ENCODE data around the gene ETHE1.

ETHE1 gene

GRCh38 chr19:43490759-43491158, 36.2 kb downstream of the ETHE1 start:
- DNase-seq (ENCODE audit: low read depth in 2 of 2): no peak

- DNase-seq (ENCODE audit: low read depth in 2 of 2): no peak
Measured at GRCh38 chr19:43489979-43490599, 36.9 kb downstream of the ETHE1 start.

GRCh38 chr19:43489310-43489709, 37.7 kb downstream of the ETHE1 start:
- no peak for DNase-seq (ENCODE audit: low read depth in 2 of 2)

GRCh38 chr19:43488179-43488578, 38.8 kb downstream of the ETHE1 start:
- no peak for DNase-seq (ENCODE audit: low read depth in 2 of 2)

- DNase-seq (ENCODE audit: low read depth in 2 of 2): no peak
Measured at GRCh38 chr19:43486412-43486811, 40.6 kb downstream of the ETHE1 start.

- no peak for DNase-seq (ENCODE audit: low read depth in 2 of 2)
Measured at GRCh38 chr19:43485951-43486350, 41.0 kb downstream of the ETHE1 start.

- no peak for DNase-seq (ENCODE audit: low read depth in 2 of 2)
Measured at GRCh38 chr19:43483281-43483680, 43.7 kb downstream of the ETHE1 start.

GRCh38 chr19:43482193-43482592, 44.8 kb downstream of the ETHE1 start:
- DNase-seq (ENCODE audit: low read depth in 2 of 2): no peak

GRCh38 chr19:43481701-43482100, 45.3 kb downstream of the ETHE1 start:
- no peak for DNase-seq (ENCODE audit: low read depth in 2 of 2)

GRCh38 chr19:43480574-43480973, 46.4 kb downstream of the ETHE1 start:
- DNase-seq (ENCODE audit: low read depth in 2 of 2): no peak

- DNase-seq (ENCODE audit: low read depth in 2 of 2): no peak
Measured at GRCh38 chr19:43479961-43480561, 46.9 kb downstream of the ETHE1 start.

GRCh38 chr19:43479226-43479625, 47.8 kb downstream of the ETHE1 start:
- DNase-seq (ENCODE audit: low read depth in 2 of 2): no peak

- DNase-seq (ENCODE audit: low read depth in 2 of 2): no peak
Measured at GRCh38 chr19:43478323-43478722, 48.7 kb downstream of the ETHE1 start.

GRCh38 chr19:43476606-43477005, 50.4 kb downstream of the ETHE1 start:
- no peak for DNase-seq (ENCODE audit: low read depth in 2 of 2)

GRCh38 chr19:43474986-43475705, 51.9 kb downstream of the ETHE1 start:
- DNase-seq (ENCODE audit: low read depth in 2 of 2): peak; percentile 86 to 95

- no peak for DNase-seq (ENCODE audit: low read depth in 2 of 2)
Measured at GRCh38 chr19:43474487-43474886, 52.5 kb downstream of the ETHE1 start.

- no peak for DNase-seq (ENCODE audit: low read depth in 2 of 2)
Measured at GRCh38 chr19:43471091-43471490, 55.9 kb downstream of the ETHE1 start.

GRCh38 chr19:43470288-43470687, 56.7 kb downstream of the ETHE1 start:
- peak; percentile 55 to 60 for DNase-seq (ENCODE audit: low read depth in 2 of 2)

GRCh38 chr19:43469160-43469480, 57.9 kb downstream of the ETHE1 start:
- DNase-seq (ENCODE audit: low read depth in 2 of 2): no peak

GRCh38 chr19:43468354-43469159, 58.4 kb downstream of the ETHE1 start:
- no peak for DNase-seq (ENCODE audit: low read depth in 2 of 2)

- DNase-seq (ENCODE audit: low read depth in 2 of 2): no peak
Measured at GRCh38 chr19:43467730-43468129, 59.3 kb downstream of the ETHE1 start.

- DNase-seq (ENCODE audit: low read depth in 2 of 2): no peak
Measured at GRCh38 chr19:43467276-43467675, 59.7 kb downstream of the ETHE1 start.

- DNase-seq (ENCODE audit: low read depth in 2 of 2): no peak
Measured at GRCh38 chr19:43466793-43467192, 60.2 kb downstream of the ETHE1 start.
